Keratinocyte (primary cell): ENCODE data around the gene ARID1B.

Experiments
- EZH2 ChIP-seq: IDR thresholded peaks from one replicate; pipeline ENCODE4 v1.6.1; 2012; ENCODE audit warnings: inconsistent platforms, mild to moderate bottlenecking, low read length, moderate library complexity
- TF ChIP-seq, protein P1 (sequence below), 3 experiments: IDR thresholded peaks in 1 of 3; conservative IDR thresholded peaks in 1 of 3; optimal IDR thresholded peaks in 1 of 3; 2 replicates in 2 of 3; 3 replicates in 1 of 3; pipeline versions ENCODE3 to v1.5.1; 2011; ENCODE audit warnings: low read length in 3 of 3, mild to moderate bottlenecking in 3 of 3, moderate library complexity in 2 of 3, control low read depth in 1 of 3, inconsistent platforms in 1 of 3; ENCODE audit not compliant: insufficient read depth in 2 of 3; ENCODE audit errors: extremely low read depth in 1 of 3

GRCh38 chr6:157073596-157073995 lies 296.4 kb downstream of the ARID1B start:
- TF ChIP-seq, protein P1, sequence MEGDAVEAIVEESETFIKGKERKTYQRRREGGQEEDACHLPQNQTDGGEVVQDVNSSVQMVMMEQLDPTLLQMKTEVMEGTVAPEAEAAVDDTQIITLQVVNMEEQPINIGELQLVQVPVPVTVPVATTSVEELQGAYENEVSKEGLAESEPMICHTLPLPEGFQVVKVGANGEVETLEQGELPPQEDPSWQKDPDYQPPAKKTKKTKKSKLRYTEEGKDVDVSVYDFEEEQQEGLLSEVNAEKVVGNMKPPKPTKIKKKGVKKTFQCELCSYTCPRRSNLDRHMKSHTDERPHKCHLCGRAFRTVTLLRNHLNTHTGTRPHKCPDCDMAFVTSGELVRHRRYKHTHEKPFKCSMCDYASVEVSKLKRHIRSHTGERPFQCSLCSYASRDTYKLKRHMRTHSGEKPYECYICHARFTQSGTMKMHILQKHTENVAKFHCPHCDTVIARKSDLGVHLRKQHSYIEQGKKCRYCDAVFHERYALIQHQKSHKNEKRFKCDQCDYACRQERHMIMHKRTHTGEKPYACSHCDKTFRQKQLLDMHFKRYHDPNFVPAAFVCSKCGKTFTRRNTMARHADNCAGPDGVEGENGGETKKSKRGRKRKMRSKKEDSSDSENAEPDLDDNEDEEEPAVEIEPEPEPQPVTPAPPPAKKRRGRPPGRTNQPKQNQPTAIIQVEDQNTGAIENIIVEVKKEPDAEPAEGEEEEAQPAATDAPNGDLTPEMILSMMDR (optimal IDR thresholded peaks at IDR 0.05 in 1 of 3, IDR thresholded peaks at IDR 0.05 in 1 of 3, conservative IDR thresholded peaks at IDR 0.05 in 1 of 3; ENCODE audit: extremely low read depth in 1 of 3, insufficient read depth in 2 of 3, low read length in 3 of 3) = no peak
- no peak for TF ChIP-seq EZH2
